ENCODE measurements around the gene RALGPS1. TPM values are rescaled to one million over a fixed set of nuclear protein-coding genes. Genes with fewer than 3 reads are reported as not detected.

RALGPS1 gene
- total and polyA plus RNA-seq, 4 donors = 34.4 to 80.9 (median 73.2) TPM

DNA sequence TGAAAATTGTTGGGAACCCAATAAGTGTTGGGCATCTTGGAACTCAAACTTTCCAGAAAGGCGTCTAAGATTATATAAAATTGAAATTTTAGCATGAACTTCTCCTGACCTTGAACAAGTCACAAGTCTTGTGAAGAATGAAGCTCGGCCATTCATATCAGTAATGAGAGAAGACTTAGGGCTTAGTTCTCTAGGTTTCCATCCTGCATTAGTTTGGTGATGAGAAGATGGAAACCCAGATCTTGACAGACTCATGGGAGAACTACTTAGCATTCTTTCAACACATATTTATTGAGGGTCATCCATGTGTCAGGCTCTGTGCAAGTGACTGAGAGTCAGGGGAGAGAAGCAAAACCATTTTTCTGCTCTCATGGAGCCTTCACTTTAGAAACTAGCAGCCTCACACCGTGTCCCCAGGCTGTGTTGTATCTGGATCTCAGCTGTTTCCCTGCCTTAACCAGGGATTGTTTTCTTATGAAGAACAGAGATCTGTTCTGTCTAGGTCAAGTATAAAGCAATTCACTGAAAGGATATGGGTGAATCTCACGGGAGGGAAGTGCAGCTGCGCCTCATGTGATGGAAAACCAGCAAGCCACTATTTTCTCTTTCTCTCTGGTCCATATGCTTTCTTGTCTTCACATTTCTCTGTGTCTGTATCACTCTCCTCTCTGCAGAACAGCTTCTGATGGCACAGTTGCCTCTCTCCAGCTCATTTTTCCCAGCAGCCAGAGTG, 353.4 kb downstream of the RALGPS1 start:
- H3K36me3 ChIP-seq (ENCODE audit: control insufficient read depth, insufficient read depth, low read length) = no peaks in the 10 kb centered on the region
- no peaks in the 10 kb centered on the region for H3K9me3 ChIP-seq (ENCODE audit: control insufficient read depth, insufficient read depth, low read length)
- H3K27me3 ChIP-seq (ENCODE audit: control insufficient read depth, insufficient read depth, low read length) = no peaks in the 10 kb centered on the region
- H3K4me3 ChIP-seq (ENCODE audit: low read depth, low read length) = no peak overlapping the region
- 56% methylated on average over 3 of the region's 5 CpGs for WGBS (ENCODE audit: insufficient coverage)
- peak in 2 of 6 donors; percentile 48 to 65 for DNase-seq (ENCODE audit: low read depth in 4 of 6, low spot score in 6 of 6)
- H3K4me1 ChIP-seq (ENCODE audit: control insufficient read depth, insufficient read depth, low read length) = peaks cover 9% of the 10 kb centered on the region
- H3K27ac ChIP-seq (ENCODE audit: low read depth, low read length) = no peak overlapping the region

DNA sequence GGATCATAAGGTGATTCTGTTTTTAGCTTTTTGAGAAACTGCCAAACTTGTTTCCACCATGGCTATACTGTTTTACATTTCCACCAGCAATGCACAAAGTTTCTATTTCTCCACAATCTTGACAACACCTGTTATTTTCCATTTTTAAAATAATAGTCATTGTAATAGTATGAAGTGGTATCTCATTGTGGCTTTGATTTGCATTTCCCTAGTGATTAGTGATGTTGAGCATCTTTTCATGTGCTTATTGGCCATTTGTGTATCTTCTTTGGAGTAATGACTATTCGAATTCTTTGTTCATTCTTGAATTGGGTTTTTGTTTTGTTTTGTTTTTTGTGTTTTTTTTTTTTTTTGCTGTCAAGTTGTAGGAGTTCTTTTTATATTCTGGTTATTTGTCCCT, 354.9 kb downstream of the RALGPS1 start:
- H3K36me3 ChIP-seq (ENCODE audit: control insufficient read depth, insufficient read depth, low read length) = peaks cover 3% of the 10 kb centered on the region
- DNase-seq (ENCODE audit: low read depth in 4 of 6, low spot score in 6 of 6) = no peak
- H3K4me3 ChIP-seq (ENCODE audit: low read depth, low read length) = no peak overlapping the region
- WGBS (ENCODE audit: insufficient coverage) = no CpG with 5 or more reads among the region's 1 CpG
- H3K9me3 ChIP-seq (ENCODE audit: control insufficient read depth, insufficient read depth, low read length) = no peaks in the 10 kb centered on the region
- no peaks in the 10 kb centered on the region for H3K27me3 ChIP-seq (ENCODE audit: control insufficient read depth, insufficient read depth, low read length)
- H3K4me1 ChIP-seq (ENCODE audit: control insufficient read depth, insufficient read depth, low read length) = peaks cover 3% of the 10 kb centered on the region
- H3K27ac ChIP-seq (ENCODE audit: low read depth, low read length) = no peak overlapping the region

Other genes starting within 250 kb of the RALGPS1 start
- 10 to 100 TPM; 14.2 to 24.5 TPM for gene ZBTB43, start 109.7 kb upstream of the RALGPS1 start, total RNA-seq
- 10 to 100 TPM; 15.5 to 20.3 TPM for gene ZBTB43, start 109.7 kb upstream of the RALGPS1 start, polyA plus RNA-seq (ENCODE audit: insufficient read length in 2 of 2)
- 10 to 100 TPM; 13.9 to 24.5 TPM for gene ZBTB34, start 54.1 kb upstream of the RALGPS1 start, total RNA-seq
- 10 to 100 TPM; 11.8 to 16.0 TPM for gene ZBTB34, start 54.1 kb upstream of the RALGPS1 start, polyA plus RNA-seq (ENCODE audit: insufficient read length in 2 of 2)
- gene ANGPTL2, start 207.9 kb downstream of the RALGPS1 start, total RNA-seq = 10 to 100 TPM; 22.1 to 58.5 TPM
- 10 to 100 TPM; 42.6 to 50.3 TPM for gene ANGPTL2, start 207.9 kb downstream of the RALGPS1 start, polyA plus RNA-seq (ENCODE audit: insufficient read length in 2 of 2)

Measured in spinal cord (tissue), 10 donors.